HG02588 (cell line): ENCODE measurements around the gene FAM228A.

Experiments
- ATAC-seq: cut with Tn5 transposase; IDR thresholded peaks from one replicate; pipeline ENCODE4 v1.9.1; 2021; ENCODE audit warnings: mild to moderate bottlenecking, moderate library complexity; ENCODE audit not compliant: unreplicated experiment

Gene FAM228A

DNA sequence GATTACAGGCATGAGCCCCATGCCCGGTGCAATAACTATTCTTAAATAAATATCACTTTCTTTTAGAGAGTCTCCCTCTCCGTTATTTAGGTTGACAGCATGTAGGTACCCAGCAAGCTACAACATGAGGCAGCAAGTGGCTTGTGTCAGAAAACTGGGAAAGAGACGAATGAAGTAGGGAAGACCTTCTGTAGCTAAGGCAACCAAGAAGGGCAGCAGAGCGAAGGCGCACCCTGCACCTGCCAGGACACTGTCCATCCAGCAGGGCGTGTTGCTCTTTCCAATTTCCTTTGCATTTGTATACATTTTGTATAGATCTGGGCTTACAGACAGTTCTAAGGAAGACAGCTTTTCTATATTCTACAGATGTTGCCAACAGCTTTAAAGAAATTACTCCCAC, 48.1 kb downstream of the FAM228A start:
- ATAC-seq = no peak

DNA sequence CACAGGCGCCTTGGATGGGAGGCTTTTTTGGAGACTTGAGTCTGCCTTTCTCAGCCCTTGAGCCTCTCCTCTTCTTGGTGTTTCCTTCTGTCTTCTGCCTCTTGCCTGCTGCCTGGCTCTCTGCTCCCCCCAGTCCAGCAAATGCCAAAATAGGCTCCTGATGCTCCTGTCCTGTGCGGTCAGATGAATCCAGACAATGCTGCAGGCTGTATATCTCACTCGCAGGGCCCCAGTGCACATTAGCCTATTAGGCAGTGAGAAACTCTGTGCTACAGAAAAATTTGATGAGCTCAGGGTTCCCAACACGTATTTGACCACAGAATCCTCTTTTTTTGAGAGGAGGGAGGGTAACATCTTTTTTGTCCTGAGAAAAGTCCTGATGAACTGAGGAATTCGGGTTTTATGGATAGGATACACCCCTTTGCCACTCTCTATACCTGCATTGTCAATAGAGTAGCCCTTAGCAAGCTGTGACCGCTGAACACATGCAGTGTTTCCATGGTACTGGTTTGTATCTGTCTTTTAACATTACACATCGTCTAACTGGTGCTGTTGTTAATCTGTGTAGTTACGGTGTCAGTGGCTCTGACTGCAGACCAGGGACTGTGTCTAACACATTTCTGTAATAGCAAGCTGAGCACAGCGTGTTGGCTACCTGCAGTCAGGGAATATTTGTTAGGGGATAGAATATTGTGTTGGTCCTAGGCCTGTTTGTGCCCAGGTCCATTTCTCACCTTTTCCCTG, 50.8 kb downstream of the FAM228A start:
- ATAC-seq = no peak

GRCh38 chr2:24228470-24228869, 53.6 kb downstream of the FAM228A start:
- ATAC-seq = no peak

DNA sequence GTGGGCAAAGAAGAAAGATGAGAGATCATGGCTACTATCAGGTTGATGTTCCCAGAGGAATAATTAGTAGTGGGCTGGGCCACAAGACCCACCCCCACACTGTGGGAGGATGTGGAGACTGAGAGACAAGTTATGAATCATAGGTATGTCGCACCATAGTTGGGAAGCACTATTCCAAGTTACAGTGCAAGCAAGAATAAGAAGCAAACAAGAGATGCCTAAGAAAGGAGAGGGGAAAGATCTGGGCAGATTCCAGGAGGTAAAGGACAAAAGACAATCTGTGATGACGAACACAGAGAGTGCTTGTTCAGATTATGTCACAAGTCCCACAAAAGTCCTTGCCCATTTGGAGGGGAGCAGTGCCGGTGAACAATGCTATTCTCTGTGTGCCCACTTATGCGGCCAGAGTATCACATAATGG, 56.6 kb downstream of the FAM228A start:
- no peak for ATAC-seq

- ATAC-seq = no peak
Observed at GRCh38 chr2:24233321-24233720, 58.5 kb downstream of the FAM228A start.

DNA sequence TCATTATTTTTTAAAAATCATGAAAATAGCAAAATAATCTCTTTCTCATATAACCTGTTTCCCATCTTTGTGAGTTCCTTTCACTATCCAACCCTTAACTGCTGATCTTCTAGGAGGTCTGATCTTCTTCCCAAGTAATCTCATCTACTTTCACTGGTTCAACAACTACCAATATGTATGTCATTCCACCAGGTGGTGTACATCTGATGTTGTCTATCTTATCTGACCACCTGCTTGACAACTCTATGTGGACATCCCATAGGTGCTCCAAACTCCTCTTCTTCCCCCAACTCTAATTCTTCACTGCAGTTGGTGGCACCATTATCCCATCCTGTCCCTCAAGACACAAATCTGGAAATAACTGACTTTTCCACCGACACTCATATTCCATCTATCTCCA, 62.5 kb downstream of the FAM228A start:
- ATAC-seq = no peak

GRCh38 chr2:24238158-24238557, 63.3 kb downstream of the FAM228A start:
- no peak for ATAC-seq

DNA sequence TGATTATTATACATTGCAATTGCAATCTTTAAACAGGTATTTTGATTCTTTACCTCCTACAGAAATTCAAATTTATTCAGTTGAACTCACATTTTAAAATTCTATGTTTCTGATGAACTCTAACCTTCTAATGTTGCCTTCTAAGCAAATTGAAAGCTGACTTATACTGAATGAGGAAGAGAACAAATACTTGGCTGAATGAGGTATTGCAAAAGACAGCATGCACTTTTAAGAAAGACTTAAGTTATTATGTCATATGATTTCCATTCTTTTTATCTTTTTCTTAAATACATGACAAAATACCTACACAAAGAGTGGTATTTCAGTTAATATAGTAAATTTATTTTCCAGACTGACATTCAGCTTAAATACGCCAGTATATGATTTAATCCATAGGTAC, 64.7 kb downstream of the FAM228A start:
- ATAC-seq = no peak
